Measurements from ENCODE around the gene MPDZ.

The MPDZ gene

DNA sequence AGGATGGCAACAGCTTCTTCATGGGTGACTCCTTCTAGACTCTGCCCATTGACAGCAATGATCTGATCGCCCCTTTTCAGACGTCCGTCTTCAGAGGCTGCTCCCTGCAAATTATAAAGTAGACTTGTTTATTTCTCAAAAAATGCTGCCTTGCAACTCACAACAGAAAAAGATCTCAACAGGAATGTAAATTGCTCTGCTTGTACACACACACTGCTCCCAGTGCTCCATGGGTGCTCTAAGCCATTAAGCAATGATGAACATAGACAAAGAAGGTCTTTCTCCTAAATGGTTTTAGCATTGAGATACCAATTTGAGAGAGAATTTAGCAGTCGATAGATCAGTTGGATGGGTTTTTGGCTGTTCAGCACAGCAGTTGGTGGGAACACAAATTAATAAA is 172.5 kb downstream of the MPDZ start:
- Histone ChIP-seq H3K36me3 (ENCODE audit: low read length) (no peaks in the 10 kb centered on the region), H4K20me1 (ENCODE audit: low read depth, low read length) (no peaks in the 10 kb centered on the region), H3K79me2 (ENCODE audit: insufficient read depth, low read length) (no peaks in the 10 kb centered on the region), H3K9me3 (ENCODE audit: insufficient read depth, low read length) (no peaks in the 10 kb centered on the region), H3K27me3 (ENCODE audit: low read length) (no peaks in the 10 kb centered on the region), H3K4me2 (ENCODE audit: low read depth, low read length, poor library complexity, severe bottlenecking) (no peak overlapping the region), H3K27ac (ENCODE audit: low read depth, low read length) (no peak overlapping the region), H3F3A (ENCODE audit: insufficient read depth) (no peaks in the 10 kb centered on the region), H3K9ac (ENCODE audit: low read length) (no peak overlapping the region), H2AFZ (ENCODE audit: low read depth, low read length, severe bottlenecking) (no peak overlapping the region), H3K9me2 (replicated peaks; ENCODE audit: insufficient read depth, low read length) (no peaks in the 10 kb centered on the region), H3K4me3 (ENCODE audit: insufficient read depth, low read length, poor library complexity, severe bottlenecking) (no peak overlapping the region)
- TF ChIP-seq, protein P1, sequence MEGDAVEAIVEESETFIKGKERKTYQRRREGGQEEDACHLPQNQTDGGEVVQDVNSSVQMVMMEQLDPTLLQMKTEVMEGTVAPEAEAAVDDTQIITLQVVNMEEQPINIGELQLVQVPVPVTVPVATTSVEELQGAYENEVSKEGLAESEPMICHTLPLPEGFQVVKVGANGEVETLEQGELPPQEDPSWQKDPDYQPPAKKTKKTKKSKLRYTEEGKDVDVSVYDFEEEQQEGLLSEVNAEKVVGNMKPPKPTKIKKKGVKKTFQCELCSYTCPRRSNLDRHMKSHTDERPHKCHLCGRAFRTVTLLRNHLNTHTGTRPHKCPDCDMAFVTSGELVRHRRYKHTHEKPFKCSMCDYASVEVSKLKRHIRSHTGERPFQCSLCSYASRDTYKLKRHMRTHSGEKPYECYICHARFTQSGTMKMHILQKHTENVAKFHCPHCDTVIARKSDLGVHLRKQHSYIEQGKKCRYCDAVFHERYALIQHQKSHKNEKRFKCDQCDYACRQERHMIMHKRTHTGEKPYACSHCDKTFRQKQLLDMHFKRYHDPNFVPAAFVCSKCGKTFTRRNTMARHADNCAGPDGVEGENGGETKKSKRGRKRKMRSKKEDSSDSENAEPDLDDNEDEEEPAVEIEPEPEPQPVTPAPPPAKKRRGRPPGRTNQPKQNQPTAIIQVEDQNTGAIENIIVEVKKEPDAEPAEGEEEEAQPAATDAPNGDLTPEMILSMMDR (IDR thresholded peaks at IDR 0.05; ENCODE audit: insufficient read depth, low read length, poor library complexity, severe bottlenecking) = no peak
- TF ChIP-seq EZH2phosphoT487 (conservative IDR thresholded peaks at IDR 0.05; ENCODE audit: low read length) = no peak

DNA sequence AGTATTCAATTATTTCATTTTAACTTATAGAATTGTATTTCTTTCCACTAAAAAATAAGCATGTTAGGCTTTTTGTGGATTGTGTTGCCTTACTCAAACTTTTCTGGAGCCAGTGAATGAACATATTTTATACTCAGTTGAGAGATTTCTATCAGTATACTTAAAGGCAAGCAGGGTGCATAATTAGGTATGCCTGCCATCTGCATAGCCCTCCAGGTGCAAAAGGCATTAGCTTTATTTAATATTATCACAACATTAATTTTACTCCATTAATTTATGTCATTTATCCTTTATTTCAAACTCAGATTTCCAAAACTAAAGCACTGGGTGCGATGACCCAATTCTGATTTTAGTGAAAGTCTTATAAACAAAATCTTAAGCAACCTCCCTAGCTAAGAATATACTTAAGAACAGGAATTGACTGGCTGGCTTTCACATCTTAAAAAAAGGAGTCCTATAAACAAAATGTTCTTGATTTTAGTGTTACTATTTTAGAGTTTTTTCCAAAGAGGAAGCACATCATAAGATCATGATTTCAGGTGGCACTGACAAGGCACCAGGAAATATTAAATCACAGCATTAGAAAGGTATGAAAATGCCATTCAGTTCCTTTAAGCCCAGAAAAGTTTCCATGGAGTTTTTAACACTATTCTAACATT is 178.4 kb downstream of the MPDZ start:
- no peaks in the 10 kb centered on the region for H4K20me1 ChIP-seq (ENCODE audit: low read depth, low read length)
- no peak overlapping the region for H3K9ac ChIP-seq (ENCODE audit: low read length)
- H3F3A ChIP-seq (ENCODE audit: insufficient read depth) = no peaks in the 10 kb centered on the region

DNA sequence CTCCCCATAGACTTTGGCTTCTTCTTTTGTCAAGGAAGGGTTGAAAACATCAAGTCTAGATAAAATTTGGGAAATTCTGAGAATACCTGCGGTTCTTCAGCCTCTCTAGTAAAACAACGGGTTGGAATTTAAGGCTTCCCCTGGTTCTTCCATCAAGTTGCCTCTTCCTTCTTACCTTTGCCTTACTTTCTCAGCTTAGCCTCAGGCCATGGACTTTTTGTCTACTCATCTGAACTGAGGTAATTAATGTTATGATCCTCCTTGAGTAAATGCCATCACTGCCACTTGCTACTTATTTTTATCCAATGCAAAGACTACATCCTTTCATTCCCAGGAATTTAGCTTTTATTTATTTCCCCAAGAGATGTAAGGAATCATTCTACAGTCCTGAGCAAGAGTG is 184.4 kb downstream of the MPDZ start:
- H3K27ac ChIP-seq (ENCODE audit: low read depth, low read length) = no peak overlapping the region
- no peak for TF ChIP-seq EZH2phosphoT487 (conservative IDR thresholded peaks at IDR 0.05; ENCODE audit: low read length)
- TF ChIP-seq, protein P1 (IDR thresholded peaks at IDR 0.05; ENCODE audit: insufficient read depth, low read length, poor library complexity, severe bottlenecking) = no peak
- H3K27me3 ChIP-seq (ENCODE audit: low read length) = 0 out of 2 replicates have a peak, but pooled peaks cover 5% of the 10 kb centered on the region
- H3K9ac ChIP-seq (ENCODE audit: low read length) = no peak overlapping the region
- no peaks in the 10 kb centered on the region for H3F3A ChIP-seq (ENCODE audit: insufficient read depth)
- no peaks in the 10 kb centered on the region; the same call in 1 of the 2 replicates for H4K20me1 ChIP-seq (ENCODE audit: low read depth, low read length)
- H3K36me3 ChIP-seq (ENCODE audit: low read length) = no peaks in the 10 kb centered on the region
- H2AFZ ChIP-seq (ENCODE audit: low read depth, low read length, severe bottlenecking) = no peak overlapping the region
- no peaks in the 10 kb centered on the region for H3K79me2 ChIP-seq (ENCODE audit: insufficient read depth, low read length)
- no peaks in the 10 kb centered on the region for H3K9me2 ChIP-seq (replicated peaks; ENCODE audit: insufficient read depth, low read length)
- H3K9me3 ChIP-seq (ENCODE audit: insufficient read depth, low read length) = no peaks in the 10 kb centered on the region
- no peak overlapping the region for H3K4me2 ChIP-seq (ENCODE audit: low read depth, low read length, poor library complexity, severe bottlenecking)
- H3K4me3 ChIP-seq (ENCODE audit: insufficient read depth, low read length, poor library complexity, severe bottlenecking) = no peak overlapping the region

More for the DNA sequence above, 178.4 kb downstream of the MPDZ start:
- Histone ChIP-seq H3K27me3 (ENCODE audit: low read length) (no peaks in the 10 kb centered on the region), H3K36me3 (ENCODE audit: low read length) (no peaks in the 10 kb centered on the region), H3K27ac (ENCODE audit: low read depth, low read length) (no peak overlapping the region), H3K9me3 (ENCODE audit: insufficient read depth, low read length) (no peaks in the 10 kb centered on the region), H3K4me2 (ENCODE audit: low read depth, low read length, poor library complexity, severe bottlenecking) (no peak overlapping the region), H3K9me2 (replicated peaks; ENCODE audit: insufficient read depth, low read length) (no peaks in the 10 kb centered on the region), H3K79me2 (ENCODE audit: insufficient read depth, low read length) (no peaks in the 10 kb centered on the region), H3K4me3 (ENCODE audit: insufficient read depth, low read length, poor library complexity, severe bottlenecking) (no peak overlapping the region), H2AFZ (ENCODE audit: low read depth, low read length, severe bottlenecking) (no peak overlapping the region)
- no peak for TF ChIP-seq EZH2phosphoT487 (conservative IDR thresholded peaks at IDR 0.05; ENCODE audit: low read length)
- TF ChIP-seq, protein P1 (IDR thresholded peaks at IDR 0.05; ENCODE audit: insufficient read depth, low read length, poor library complexity, severe bottlenecking) = no peak

All from SU-DHL-6 (cell line).